ENCODE data around the gene RPUSD4.

DNA sequence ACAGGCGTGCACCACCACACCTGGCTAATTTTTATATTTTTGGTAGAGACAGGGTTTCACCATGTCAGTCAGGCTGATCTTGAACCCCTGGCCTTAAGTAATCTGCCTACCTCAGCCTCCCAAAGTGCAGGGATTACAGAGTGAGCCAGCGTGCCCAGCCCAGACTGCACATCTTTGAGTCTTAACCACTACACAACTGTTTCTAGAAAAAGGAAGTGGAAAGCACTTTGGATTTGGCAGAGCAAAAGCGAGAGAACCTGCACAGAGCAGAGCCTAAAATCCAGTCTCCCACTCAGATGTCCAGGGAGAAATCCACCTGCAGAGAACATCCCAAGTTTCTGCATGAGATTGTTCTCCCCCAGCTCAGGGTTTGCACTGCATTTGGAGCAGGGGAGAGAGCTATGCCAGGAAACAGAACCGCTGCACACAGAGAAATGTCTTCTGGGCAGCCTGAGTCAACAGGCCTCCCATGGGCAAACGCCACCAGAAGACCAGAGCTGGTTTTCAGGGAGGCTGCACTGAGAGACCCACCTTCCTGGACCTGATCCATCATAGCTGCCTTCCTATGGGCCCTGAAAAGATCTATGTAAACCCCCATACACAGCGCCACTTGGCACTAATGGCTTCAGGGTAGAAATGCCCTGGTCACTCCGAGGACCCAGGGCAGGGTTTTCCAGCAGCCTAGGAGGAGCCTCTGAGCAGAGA, 54.0 kb downstream of the RPUSD4 start:
- TF ChIP-seq CTCF (conservative IDR thresholded peaks at IDR 0.05; ENCODE audit: low read length) (no peak), EZH2phosphoT487 (IDR thresholded peaks at IDR 0.05; ENCODE audit: borderline replicate concordance) (no peak)

Measured in Loucy (cell line).